Sigmoid colon (tissue), 7 donors: ENCODE results near the gene POU2F3. TPM values are rescaled to one million over a fixed set of nuclear protein-coding genes. Genes with fewer than 3 reads are reported as not detected.

Source experiments
- DNase-seq: peaks from one replicate; pipeline ENCODE4 v3.0.0-alpha.2; 2019
- H3K27ac ChIP-seq, 4 donors: fragments of 200-600 bp; sonication (generic); one replicate each; pipeline ENCODE4 v1.5.1; 2016 to 2019; ENCODE audit warnings: mild to moderate bottlenecking in 1 of 4
- H3K27me3 ChIP-seq, 3 donors: fragments of 200-600 bp; sonication (generic); one replicate each; pipeline ENCODE4 v1.5.1; 2019; ENCODE audit warnings: mild to moderate bottlenecking in 1 of 3
- H3K36me3 ChIP-seq, 4 donors: fragments of 200-600 bp; sonication (generic); one replicate each; pipeline ENCODE4 v1.5.1; 2016 to 2019
- H3K4me1 ChIP-seq, 4 donors: fragments of 200-600 bp; sonication (generic); one replicate each; pipeline ENCODE4 v1.5.1; 2017 to 2019
- H3K4me3 ChIP-seq, 4 donors: fragments of 200-600 bp; sonication (generic); one replicate each; pipeline ENCODE4 v1.5.1; 2017 to 2019; ENCODE audit warnings: mild to moderate bottlenecking in 2 of 4, moderate library complexity in 1 of 4
- H3K9me3 ChIP-seq, 4 donors: fragments of 200-600 bp in 3 of 4; sonication (generic) in 3 of 4; one replicate each; pipeline versions ENCODE4 v1.5.1 to v1.6.1; 2013 to 2019
- CTCF ChIP-seq, 4 experiments: fragments of 450-650 bp in 3 of 4; fragments of 200-600 bp in 1 of 4; IDR thresholded peaks; one replicate each; pipeline ENCODE4 v1.5.1; 2016 to 2019; ENCODE audit warnings: antibody characterized with exemption in 4 of 4, mild to moderate bottlenecking in 3 of 4, moderate library complexity in 2 of 4
- EP300 ChIP-seq, 4 donors: sonication (generic); formaldehyde crosslinking; IDR thresholded peaks; one replicate each; pipeline ENCODE4 v1.6.1; 2017; ENCODE audit warnings: antibody characterized with exemption in 4 of 4
- POLR2A ChIP-seq, 2 donors: fragments of 450-650 bp; IDR thresholded peaks; one replicate each; pipeline ENCODE4 v1.6.1; 2016; ENCODE audit warnings: antibody characterized with exemption in 2 of 2, mild to moderate bottlenecking in 2 of 2, moderate library complexity in 2 of 2
- POLR2AphosphoS5 ChIP-seq, 4 donors: sonication (generic); formaldehyde crosslinking; IDR thresholded peaks; one replicate each; pipeline ENCODE4 v1.6.1; 2017; ENCODE audit warnings: antibody characterized with exemption in 4 of 4
- WGBS, 2 donors: extraction: QIAGEN DNeasy Blood & Tissue Kit; methylation state at CpG; one replicate each; pipeline ENCODE4 v1.1.7; 2013; 5-methylcytosine and 5-hydroxymethylcytosine counted together
- intact Hi-C: fragments of 100-400 bp; cut with DNase I; formaldehyde crosslinking; loops from one replicate; pipeline ENCODE4 v1.15.1; 2023
- polyA plus RNA-seq, 3 donors: library from polyadenylated mRNA; stranded (reverse); fragments of 200-250 nt; gene quantifications; one replicate each; pipeline ENCODE4 v1.2.3, GENCODE V29; 2013
- total RNA-seq, 4 donors: library from RNA; depleted of rRNA; stranded (reverse); fragments of >200 nt; gene quantifications; one replicate each; pipeline ENCODE4 v1.1.0, GENCODE V29; 2016
- donor health status: healthy with polysubstance abuse.
- donor health status: Bipolar disorder and iron deficiency.
- donor health status: healthy.

POU2F3 gene
- total and polyA plus RNA-seq, 7 donors, result 0.92 to 1.8 (median 1.3) TPM; not detected in 4

- H3K9me3 ChIP-seq, result no peaks in the 10 kb centered on the region
- DNase-seq, result no peak
- H3K4me1 ChIP-seq, result peaks cover 0 to 26% (median 3%) of the 10 kb centered on the region in 4 donors
- H3K27ac ChIP-seq, result peak overlapping the region in 1 of 4 donors; percentile 20
- peaks cover 0 to 6% (median 6%) of the 10 kb centered on the region in 3 donors for H3K27me3 ChIP-seq
- TF ChIP-seq CTCF (IDR thresholded peaks at IDR 0.05), result no peak
- no peak for TF ChIP-seq POLR2AphosphoS5 (IDR thresholded peaks at IDR 0.05)
- TF ChIP-seq EP300 (IDR thresholded peaks at IDR 0.05), result no peak
- no peak for TF ChIP-seq POLR2A (IDR thresholded peaks at IDR 0.05)
- H3K4me3 ChIP-seq, result no peak overlapping the region
- 80 to 82% methylated on average over 16 of the region's 16 CpGs for WGBS, 2 donors
- no peaks in the 10 kb centered on the region for H3K36me3 ChIP-seq
- intact Hi-C loops, result no loop called here
Measured at GRCh38 chr11:120228794-120229384, 11.1 kb upstream of the POU2F3 start.

GRCh38 chr11:120229451-120230424, 10.2 kb upstream of the POU2F3 start:
- Histone ChIP-seq H3K27ac (peak overlapping the region in 1 of 4 donors; percentile 20), H3K27me3 (peaks cover 0 to 14% (median 6%) of the 10 kb centered on the region in 3 donors), H3K36me3 (no peaks in the 10 kb centered on the region), H3K4me3 (no peak overlapping the region), H3K4me1 (peaks cover 0 to 17% (median 1%) of the 10 kb centered on the region in 4 donors), H3K9me3 (no peaks in the 10 kb centered on the region)
- WGBS, 2 donors, result 65 to 69% methylated on average over 17 of the region's 17 CpGs
- TF ChIP-seq POLR2AphosphoS5 (IDR thresholded peaks at IDR 0.05) (no peak), CTCF (IDR thresholded peaks at IDR 0.05) (peak in 3 of 4 experiments; percentile 50 to 59 (median 56))
- DNase-seq, result no peak
- intact Hi-C loops, result loop anchor here (1.0 kb wide), 1 partner anchor 57 kb away; no protein-coding TSS in a partner anchor

- Histone ChIP-seq H3K36me3 (no peaks in the 10 kb centered on the region), H3K4me3 (no peak overlapping the region), H3K27ac (no peak overlapping the region), H3K4me1 (peaks cover 0 to 9% (median 0%) of the 10 kb centered on the region in 4 donors), H3K9me3 (no peaks in the 10 kb centered on the region), H3K27me3 (peaks cover 0 to 16% (median 6%) of the 10 kb centered on the region in 3 donors)
- WGBS, 2 donors, result 88 to 90% methylated on average over 5 of the region's 5 CpGs
- no peak for DNase-seq
- intact Hi-C loops, result loop anchor here (1.0 kb wide), 1 partner anchor 58 kb away; no protein-coding TSS in a partner anchor
- TF ChIP-seq POLR2AphosphoS5 (IDR thresholded peaks at IDR 0.05), result no peak
- no peak for TF ChIP-seq POLR2A (IDR thresholded peaks at IDR 0.05)
- TF ChIP-seq CTCF (IDR thresholded peaks at IDR 0.05), result no peak
- no peak for TF ChIP-seq EP300 (IDR thresholded peaks at IDR 0.05)
Measured at GRCh38 chr11:120230433-120231071, 9.4 kb upstream of the POU2F3 start.

- no peak for DNase-seq
- Histone ChIP-seq H3K27me3 (peaks cover 0 to 16% (median 6%) of the 10 kb centered on the region in 3 donors), H3K4me3 (no peak overlapping the region), H3K27ac (no peak overlapping the region), H3K9me3 (no peaks in the 10 kb centered on the region), H3K4me1 (no peaks in the 10 kb centered on the region), H3K36me3 (no peaks in the 10 kb centered on the region)
- intact Hi-C loops, result no loop called here
- TF ChIP-seq POLR2AphosphoS5 (IDR thresholded peaks at IDR 0.05) (no peak), POLR2A (IDR thresholded peaks at IDR 0.05) (no peak), CTCF (IDR thresholded peaks at IDR 0.05) (no peak), EP300 (IDR thresholded peaks at IDR 0.05) (no peak)
- WGBS, 2 donors, result 33 to 65% methylated on average over 4 of the region's 4 CpGs
Measured at GRCh38 chr11:120231963-120232362, 8.0 kb upstream of the POU2F3 start.
